B cell (primary cell): ENCODE measurements around the gene TENM3.

Source experiments
- EZH2 ChIP-seq: IDR thresholded peaks from 2 replicates; pipeline ENCODE4 v1.6.1; 2012; ENCODE audit warnings: borderline replicate concordance, low read depth, mild to moderate bottlenecking, moderate library complexity, low read length; ENCODE audit not compliant: insufficient read depth, poor library complexity, severe bottlenecking
- TF ChIP-seq, protein P1 (sequence below): fragments of 200-600 bp; IDR thresholded peaks from one replicate; pipeline ENCODE4 v1.8.0; 2022; ENCODE audit warnings: antibody characterized with exemption, mild to moderate bottlenecking

GRCh38 chr4:182536221-182536811 is 293.1 kb downstream of the TENM3 start:
- TF ChIP-seq EZH2, result no peak
- TF ChIP-seq, protein P1, sequence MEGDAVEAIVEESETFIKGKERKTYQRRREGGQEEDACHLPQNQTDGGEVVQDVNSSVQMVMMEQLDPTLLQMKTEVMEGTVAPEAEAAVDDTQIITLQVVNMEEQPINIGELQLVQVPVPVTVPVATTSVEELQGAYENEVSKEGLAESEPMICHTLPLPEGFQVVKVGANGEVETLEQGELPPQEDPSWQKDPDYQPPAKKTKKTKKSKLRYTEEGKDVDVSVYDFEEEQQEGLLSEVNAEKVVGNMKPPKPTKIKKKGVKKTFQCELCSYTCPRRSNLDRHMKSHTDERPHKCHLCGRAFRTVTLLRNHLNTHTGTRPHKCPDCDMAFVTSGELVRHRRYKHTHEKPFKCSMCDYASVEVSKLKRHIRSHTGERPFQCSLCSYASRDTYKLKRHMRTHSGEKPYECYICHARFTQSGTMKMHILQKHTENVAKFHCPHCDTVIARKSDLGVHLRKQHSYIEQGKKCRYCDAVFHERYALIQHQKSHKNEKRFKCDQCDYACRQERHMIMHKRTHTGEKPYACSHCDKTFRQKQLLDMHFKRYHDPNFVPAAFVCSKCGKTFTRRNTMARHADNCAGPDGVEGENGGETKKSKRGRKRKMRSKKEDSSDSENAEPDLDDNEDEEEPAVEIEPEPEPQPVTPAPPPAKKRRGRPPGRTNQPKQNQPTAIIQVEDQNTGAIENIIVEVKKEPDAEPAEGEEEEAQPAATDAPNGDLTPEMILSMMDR, result no peak
